Measurements from ENCODE around the gene GRK5. TPM values are rescaled to one million over a fixed set of nuclear protein-coding genes. Genes with fewer than 3 reads are reported as not detected.

The GRK5 gene
- total RNA-seq, 1 donor from 2014 or later: 4.3 TPM

- Mint-ChIP-seq H3K27ac (no peak overlapping the region), H3K27me3 (ENCODE audit: insufficient read depth, low read depth) (peaks cover 4% of the 10 kb centered on the region), H3K9me3 (peaks cover 3% of the 10 kb centered on the region), H3K36me3 (peaks cover 10% of the 10 kb centered on the region), H3K4me1 (peaks cover 18% of the 10 kb centered on the region), H3K4me3 (no peak overlapping the region)
- Histone ChIP-seq H4K20me1 (ENCODE audit: low read depth) (no peaks in the 10 kb centered on the region), H3K36me3 (no peaks in the 10 kb centered on the region), H3K27ac (no peak overlapping the region), H3K4me2 (no peak overlapping the region), H3K4me3 (no peak overlapping the region), H3K9ac (no peak overlapping the region), H3K27me3 (no peaks in the 10 kb centered on the region), H3K4me1 (peaks cover 10% of the 10 kb centered on the region), H3F3A (ENCODE audit: low read depth) (peaks cover 4% of the 10 kb centered on the region), H2AFZ (replicated peaks) (no peak overlapping the region), H3K9me3 (ENCODE audit: low read depth) (no peaks in the 10 kb centered on the region), H3K79me2 (ENCODE audit: low read depth) (no peaks in the 10 kb centered on the region)
- TF ChIP-seq CTCF (IDR thresholded peaks at IDR 0.05): no peak
- TF ChIP-seq EZH2phosphoT487 (IDR thresholded peaks at IDR 0.05): no peak
- TF ChIP-seq EZH2 (IDR thresholded peaks at IDR 0.05): no peak
- no peak for DNase-seq (ENCODE audit: low spot score)
These were observed 142.6 kb downstream of the GRK5 start for GRCh38 chr10:119349937-119350501.

DNA sequence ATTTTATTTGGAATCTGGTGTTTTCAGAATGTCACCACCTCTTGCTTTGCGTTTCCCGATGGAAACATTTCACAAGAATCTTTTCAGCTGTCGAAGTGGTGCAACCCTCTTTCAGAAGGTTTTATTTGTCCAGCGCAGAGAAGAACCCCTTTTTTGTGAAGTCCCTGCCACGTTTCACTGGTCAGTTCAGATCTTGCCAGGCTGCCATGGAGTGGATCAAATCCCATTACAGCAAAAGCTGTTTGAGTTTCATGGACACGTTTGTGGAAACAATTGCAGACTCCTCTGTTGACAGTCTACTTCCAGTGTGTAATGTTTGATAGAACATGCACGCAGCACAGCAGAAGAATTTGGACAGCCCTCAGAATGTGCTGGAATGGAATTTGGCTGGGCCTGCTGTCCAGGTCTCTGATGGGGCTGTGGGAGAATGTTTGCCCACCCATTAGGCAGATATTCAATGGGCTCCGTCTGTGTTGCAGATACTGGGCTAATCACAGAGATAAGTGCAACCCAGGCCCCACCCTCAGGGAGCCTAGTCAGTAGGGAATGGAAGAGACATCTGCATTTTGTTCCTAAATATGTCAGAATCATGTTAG lies 143.2 kb downstream of the GRK5 start:
- H3K36me3 ChIP-seq: no peaks in the 10 kb centered on the region
- no peak for DNase-seq (ENCODE audit: low spot score)

DNA sequence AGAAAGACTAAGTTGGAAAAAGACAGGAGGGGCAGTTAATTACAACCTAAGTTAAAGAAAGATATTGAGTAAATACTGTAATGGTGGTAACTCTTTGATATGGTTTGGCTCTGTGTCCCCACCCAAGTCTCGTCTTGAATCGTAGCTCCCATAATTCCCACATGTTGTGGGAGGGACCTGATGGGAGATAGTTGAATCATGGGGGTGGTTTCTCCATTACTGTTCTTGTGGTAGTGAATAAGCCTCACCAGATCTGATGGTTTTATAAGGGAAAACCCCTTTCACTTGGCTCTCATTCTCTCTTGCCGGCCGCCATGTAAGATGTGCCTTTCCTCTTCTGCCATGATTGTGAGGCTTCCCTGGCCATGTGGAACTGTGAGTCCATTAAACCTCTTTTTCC lies 143.8 kb downstream of the GRK5 start:
- no peaks in the 10 kb centered on the region for H3K27me3 Mint-ChIP-seq (ENCODE audit: insufficient read depth, low read depth)
- no peak for TF ChIP-seq CTCF (IDR thresholded peaks at IDR 0.05)
- TF ChIP-seq EZH2 (IDR thresholded peaks at IDR 0.05): no peak
- no peak for TF ChIP-seq EZH2phosphoT487 (IDR thresholded peaks at IDR 0.05)
- no peaks in the 10 kb centered on the region for H3K9me3 ChIP-seq (ENCODE audit: low read depth)

More for the DNA sequence above, 143.2 kb downstream of the GRK5 start:
- H3K79me2 ChIP-seq (ENCODE audit: low read depth): no peaks in the 10 kb centered on the region
- no peak overlapping the region for H3K4me3 Mint-ChIP-seq
- TF ChIP-seq EZH2 (IDR thresholded peaks at IDR 0.05) (no peak), CTCF (IDR thresholded peaks at IDR 0.05) (no peak), EZH2phosphoT487 (IDR thresholded peaks at IDR 0.05) (no peak)
- H3K27me3 ChIP-seq: no peaks in the 10 kb centered on the region
- H3K4me1 ChIP-seq: peaks cover 10% of the 10 kb centered on the region
- H3K27ac Mint-ChIP-seq: no peak overlapping the region
- H3K4me1 Mint-ChIP-seq: peaks cover 13% of the 10 kb centered on the region
- no peak overlapping the region for H3K4me3 ChIP-seq
- H3K27me3 Mint-ChIP-seq (ENCODE audit: insufficient read depth, low read depth): peaks cover under 1% of the 10 kb centered on the region
- no peak overlapping the region for H2AFZ ChIP-seq (replicated peaks)
- no peak overlapping the region for H3K27ac ChIP-seq
- H3K9me3 ChIP-seq (ENCODE audit: low read depth): no peaks in the 10 kb centered on the region
- no peak overlapping the region for H3K4me2 ChIP-seq
- H3K9me3 Mint-ChIP-seq: peaks cover 4% of the 10 kb centered on the region
- no peak overlapping the region for H3K9ac ChIP-seq
- peaks cover 4% of the 10 kb centered on the region for H3F3A ChIP-seq (ENCODE audit: low read depth)
- H3K36me3 Mint-ChIP-seq: peaks cover 10% of the 10 kb centered on the region
- H4K20me1 ChIP-seq (ENCODE audit: low read depth): no peaks in the 10 kb centered on the region

More for the DNA sequence above, 143.8 kb downstream of the GRK5 start:
- no peak for DNase-seq (ENCODE audit: low spot score)
- Histone ChIP-seq H4K20me1 (ENCODE audit: low read depth) (no peaks in the 10 kb centered on the region), H3K4me2 (no peak overlapping the region), H3F3A (ENCODE audit: low read depth) (peaks cover under 1% of the 10 kb centered on the region), H3K27ac (no peak overlapping the region), H3K36me3 (no peaks in the 10 kb centered on the region), H3K27me3 (no peaks in the 10 kb centered on the region), H3K79me2 (ENCODE audit: low read depth) (no peaks in the 10 kb centered on the region), H3K4me1 (peaks cover 6% of the 10 kb centered on the region), H3K9ac (no peak overlapping the region), H3K4me3 (no peak overlapping the region), H2AFZ (replicated peaks) (no peak overlapping the region)
- Mint-ChIP-seq H3K27ac (no peak overlapping the region), H3K36me3 (peaks cover 15% of the 10 kb centered on the region), H3K4me3 (no peak overlapping the region), H3K4me1 (peaks cover 8% of the 10 kb centered on the region), H3K9me3 (peaks cover 10% of the 10 kb centered on the region)
